Mesenchymal stem cell (in vitro differentiated cells and primary cell): Measurements from ENCODE around the gene TMEM123.

Experiments used
- DNase-seq: peaks from one replicate; pipeline ENCODE4 v3.0.0-alpha.2; 2013
- H2AFZ ChIP-seq: one replicate; pipeline ENCODE4 v1.6.1; 2013; ENCODE audit warnings: low read depth, mild to moderate bottlenecking, control low read depth, inconsistent platforms, low read length, moderate library complexity
- H2AK5ac ChIP-seq: 2 replicates; pipeline ENCODE4 v1.6.1; 2013; ENCODE audit warnings: low read length, moderate library complexity, mild to moderate bottlenecking, inconsistent platforms; ENCODE audit not compliant: severe bottlenecking
- H2BK120ac ChIP-seq: one replicate; pipeline ENCODE4 v1.6.1; 2013; ENCODE audit warnings: low read depth, mild to moderate bottlenecking, inconsistent platforms, low read length, moderate library complexity
- H2BK12ac ChIP-seq, 2 experiments: one replicate each; pipeline ENCODE4 v1.6.1; 2013; ENCODE audit warnings: inconsistent platforms in 2 of 2, low read length in 2 of 2, mild to moderate bottlenecking in 2 of 2, moderate library complexity in 2 of 2, control low read depth in 1 of 2
- H2BK15ac ChIP-seq: one replicate; pipeline ENCODE4 v1.6.1; 2013; ENCODE audit warnings: mild to moderate bottlenecking, low read depth, inconsistent platforms; ENCODE audit not compliant: poor library complexity, severe bottlenecking
- H2BK5ac ChIP-seq: 2 replicates; pipeline ENCODE4 v1.6.1; 2013; ENCODE audit warnings: low read depth, mild to moderate bottlenecking, low read length, control low read depth, inconsistent platforms; ENCODE audit not compliant: poor library complexity, severe bottlenecking
- H3K14ac ChIP-seq, 2 experiments: one replicate each; pipeline ENCODE4 v1.6.1; 2013; ENCODE audit warnings: inconsistent platforms in 2 of 2, low read length in 2 of 2, control low read depth in 1 of 2, mild to moderate bottlenecking in 1 of 2, moderate library complexity in 1 of 2
- H3K18ac ChIP-seq, 2 experiments: one replicate each; pipeline ENCODE4 v1.6.1; 2013; ENCODE audit warnings: inconsistent platforms in 2 of 2, low read length in 2 of 2, control low read depth in 1 of 2, low read depth in 1 of 2, mild to moderate bottlenecking in 1 of 2
- H3K23ac ChIP-seq, 2 experiments: one replicate each; pipeline ENCODE4 v1.6.1; 2013; ENCODE audit warnings: inconsistent platforms in 2 of 2, low read length in 2 of 2, mild to moderate bottlenecking in 2 of 2, moderate library complexity in 2 of 2, control low read depth in 1 of 2
- H3K27ac ChIP-seq: 2 replicates; pipeline ENCODE4 v1.5.1; 2013; ENCODE audit warnings: mild to moderate bottlenecking, moderate library complexity, low read length, control low read depth, inconsistent platforms; ENCODE audit not compliant: poor library complexity, severe bottlenecking
- H3K27me3 ChIP-seq, 2 experiments: 2 replicates each; pipeline versions ENCODE4 v1.6.1 to v1.7.0; 2013; ENCODE audit warnings: low read length in 2 of 2, mild to moderate bottlenecking in 2 of 2, moderate library complexity in 2 of 2, control low read depth in 1 of 2, inconsistent platforms in 1 of 2; ENCODE audit not compliant: control insufficient read depth in 1 of 2, insufficient read depth in 1 of 2
- H3K36me3 ChIP-seq, 2 experiments: 2 replicates each; pipeline versions ENCODE4 v1.6.1 to v1.7.0; 2013; ENCODE audit warnings: low read length in 2 of 2, control low read depth in 1 of 2, inconsistent platforms in 1 of 2, low read depth in 1 of 2, mild to moderate bottlenecking in 1 of 2; ENCODE audit not compliant: insufficient read depth in 2 of 2, control insufficient read depth in 1 of 2
- H3K4ac ChIP-seq, 2 experiments: one replicate each; pipeline ENCODE4 v1.6.1; 2013; ENCODE audit warnings: inconsistent platforms in 2 of 2, low read length in 2 of 2, mild to moderate bottlenecking in 2 of 2, moderate library complexity in 2 of 2, control low read depth in 1 of 2, low read depth in 1 of 2
- H3K4me1 ChIP-seq: 2 replicates; pipeline ENCODE4 v1.6.1; 2013; ENCODE audit warnings: low read depth, low read length, control low read depth; ENCODE audit not compliant: control insufficient read depth, insufficient read depth
- H3K4me2 ChIP-seq: 2 replicates; pipeline ENCODE4 v1.6.1; 2013; ENCODE audit warnings: low read length, mild to moderate bottlenecking, inconsistent platforms; ENCODE audit not compliant: poor library complexity, severe bottlenecking
- H3K4me3 ChIP-seq, 2 experiments: 2 replicates each; pipeline versions ENCODE4 v1.5.1 to v1.7.0; 2013; ENCODE audit warnings: low read length in 2 of 2, mild to moderate bottlenecking in 2 of 2, control low read depth in 1 of 2, low read depth in 1 of 2; ENCODE audit not compliant: insufficient read depth in 1 of 2
- H3K79me1 ChIP-seq: replicated peaks from 2 replicates; pipeline ENCODE4 v1.6.1; 2013; ENCODE audit warnings: mild to moderate bottlenecking, control low read depth, low read length, inconsistent platforms; ENCODE audit not compliant: poor library complexity, severe bottlenecking
- H3K9ac ChIP-seq: 2 replicates; pipeline ENCODE4 v1.7.0; 2013; ENCODE audit warnings: mild to moderate bottlenecking, low read length, moderate library complexity
- H3K9me3 ChIP-seq: 2 replicates; pipeline ENCODE4 v1.7.0; 2013; ENCODE audit warnings: mild to moderate bottlenecking, low read length; ENCODE audit not compliant: control insufficient read depth
- H4K8ac ChIP-seq: one replicate; pipeline ENCODE4 v1.6.1; 2013; ENCODE audit warnings: inconsistent platforms, mild to moderate bottlenecking, low read length, moderate library complexity
- H4K91ac ChIP-seq: one replicate; pipeline ENCODE4 v1.6.1; 2013; ENCODE audit warnings: mild to moderate bottlenecking, low read length, inconsistent platforms
- WGBS: methylation state at CpG from one replicate; pipeline ENCODE4 v1.1.7; 2013; ENCODE audit warnings: mixed read lengths; 5-methylcytosine and 5-hydroxymethylcytosine counted together

TMEM123 gene

GRCh38 chr11:102438311-102439062 lies 14.1 kb downstream of the TMEM123 start:
- Histone ChIP-seq H3K9ac (no peak overlapping the region), H3K18ac (peak overlapping the region in 1 of 2 experiments; percentile 73), H2AK5ac (no peak overlapping the region), H3K4ac (peak overlapping the region in 1 of 2 experiments; percentile 46), H3K4me1 (no peaks in the 10 kb centered on the region), H4K91ac (no peak overlapping the region), H3K27ac (no peak overlapping the region), H3K79me1 (peaks cover 14% of the 10 kb centered on the region), H3K23ac (no peak overlapping the region), H2BK15ac (no peak overlapping the region), H2AFZ (no peak overlapping the region), H3K4me2 (no peak overlapping the region), H3K4me3 (no peak overlapping the region), H3K36me3 (peaks cover 0 to 5% of the 10 kb centered on the region in 2 experiments), H2BK5ac (no peak overlapping the region), H2BK120ac (no peak overlapping the region), H3K14ac (no peak overlapping the region), H3K27me3 (no peaks in the 10 kb centered on the region), H4K8ac (peak overlapping the region; percentile 19), H3K9me3 (no peaks in the 10 kb centered on the region), H2BK12ac (peak overlapping the region in 1 of 2 experiments; percentile 71)
- no peak for DNase-seq
- WGBS = 77% methylated on average over 18 of the region's 18 CpGs

DNA sequence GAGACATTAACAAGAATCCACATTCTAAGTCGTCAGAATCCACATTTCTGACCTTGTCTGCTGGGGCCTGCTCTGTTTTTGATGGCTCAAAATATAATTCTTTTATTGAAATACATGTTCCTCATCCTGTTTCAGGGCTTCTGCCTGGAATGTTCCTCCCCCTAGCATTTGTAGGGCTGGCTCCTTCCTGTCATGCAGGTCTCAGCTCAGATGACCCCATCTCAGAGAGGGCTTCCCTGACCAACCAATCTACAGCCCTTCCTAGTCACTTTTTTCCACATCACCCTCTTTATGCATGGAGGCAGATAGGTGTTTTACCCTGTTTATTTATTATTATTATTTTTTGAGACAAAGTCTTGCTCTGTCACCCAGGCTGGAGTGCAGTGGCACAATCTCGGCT lies 14.8 kb downstream of the TMEM123 start:
- no peak overlapping the region for H2AK5ac ChIP-seq
- H3K23ac ChIP-seq = no peak overlapping the region
- no peak overlapping the region for H3K14ac ChIP-seq
- peaks cover 22% of the 10 kb centered on the region for H3K79me1 ChIP-seq
- H2BK5ac ChIP-seq = no peak overlapping the region
- H3K18ac ChIP-seq = no peak overlapping the region
- no peak for DNase-seq
- H3K27me3 ChIP-seq = no peaks in the 10 kb centered on the region
- H2BK15ac ChIP-seq = no peak overlapping the region
- no peak overlapping the region for H3K4me3 ChIP-seq
- no peaks in the 10 kb centered on the region for H3K9me3 ChIP-seq
- H2BK12ac ChIP-seq = no peak overlapping the region
- H4K91ac ChIP-seq = no peak overlapping the region
- 78% methylated on average over 2 of the region's 2 CpGs for WGBS
- no peaks in the 10 kb centered on the region for H3K4me1 ChIP-seq
- no peak overlapping the region for H2AFZ ChIP-seq
- H2BK120ac ChIP-seq = no peak overlapping the region
- H3K36me3 ChIP-seq = peaks cover 0 to 9% of the 10 kb centered on the region in 2 experiments
- H3K27ac ChIP-seq = no peak overlapping the region
- H4K8ac ChIP-seq = no peak overlapping the region
- H3K9ac ChIP-seq = no peak overlapping the region
- H3K4me2 ChIP-seq = no peak overlapping the region
- no peak overlapping the region for H3K4ac ChIP-seq

DNA sequence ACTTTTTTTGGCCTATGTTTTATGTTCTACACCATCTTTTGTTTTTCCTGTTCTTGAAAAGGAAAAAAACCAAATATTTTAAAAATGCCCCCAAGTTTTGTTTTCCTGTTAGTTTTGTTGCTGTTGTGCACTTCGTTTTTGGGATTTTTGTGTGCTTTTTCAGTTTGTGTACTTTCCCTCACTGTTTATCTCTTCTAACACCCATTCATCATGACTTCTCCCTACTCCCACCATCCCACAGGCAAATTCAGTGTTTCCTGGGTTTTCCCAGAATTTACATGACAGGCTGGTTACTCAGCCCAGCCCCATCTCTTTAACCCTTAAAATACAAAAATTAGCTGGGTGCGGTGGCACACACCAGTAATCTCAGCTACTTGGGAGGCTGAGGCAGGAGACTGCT lies 15.6 kb downstream of the TMEM123 start:
- peaks cover 0 to 12% of the 10 kb centered on the region in 2 experiments for H3K36me3 ChIP-seq
- H3K23ac ChIP-seq = no peak overlapping the region
- no peak overlapping the region for H3K18ac ChIP-seq
- no peak overlapping the region for H2AK5ac ChIP-seq
- DNase-seq = no peak
- H2BK5ac ChIP-seq = no peak overlapping the region
- peak overlapping the region; percentile 55 for H3K9ac ChIP-seq
- no peaks in the 10 kb centered on the region for H3K4me1 ChIP-seq
- H3K9me3 ChIP-seq = no peaks in the 10 kb centered on the region
- no peak overlapping the region for H3K4ac ChIP-seq
- H2AFZ ChIP-seq = no peak overlapping the region
- H2BK15ac ChIP-seq = no peak overlapping the region
- H2BK12ac ChIP-seq = no peak overlapping the region
- peak overlapping the region; percentile 49 for H2BK120ac ChIP-seq
- H3K27ac ChIP-seq = no peak overlapping the region
- H4K8ac ChIP-seq = no peak overlapping the region
- H3K27me3 ChIP-seq = no peaks in the 10 kb centered on the region
- WGBS = 59% methylated on average over 2 of the region's 2 CpGs
- peaks cover 28% of the 10 kb centered on the region for H3K79me1 ChIP-seq
- no peak overlapping the region for H3K4me2 ChIP-seq
- H3K14ac ChIP-seq = no peak overlapping the region
- H4K91ac ChIP-seq = no peak overlapping the region
- no peak overlapping the region for H3K4me3 ChIP-seq

- H2BK12ac ChIP-seq = no peak overlapping the region
- H3K18ac ChIP-seq = no peak overlapping the region
- H2AK5ac ChIP-seq = no peak overlapping the region
- H4K8ac ChIP-seq = no peak overlapping the region
- H3K27me3 ChIP-seq = no peaks in the 10 kb centered on the region
- no peak overlapping the region for H2BK15ac ChIP-seq
- H3K4me1 ChIP-seq = no peaks in the 10 kb centered on the region
- no peak overlapping the region for H2BK5ac ChIP-seq
- H3K79me1 ChIP-seq = peaks cover 32% of the 10 kb centered on the region
- no peak overlapping the region for H3K4ac ChIP-seq
- no peak overlapping the region for H3K23ac ChIP-seq
- 92% methylated on average over 2 of the region's 3 CpGs for WGBS
- H3K27ac ChIP-seq = no peak overlapping the region
- no peaks in the 10 kb centered on the region for H3K9me3 ChIP-seq
- no peak overlapping the region for H2AFZ ChIP-seq
- H3K4me3 ChIP-seq = no peak overlapping the region
- H3K14ac ChIP-seq = no peak overlapping the region
- DNase-seq = no peak
- peak overlapping the region; percentile 55 for H3K9ac ChIP-seq
- H3K4me2 ChIP-seq = no peak overlapping the region
- H4K91ac ChIP-seq = no peak overlapping the region
- no peak overlapping the region for H2BK120ac ChIP-seq
- H3K36me3 ChIP-seq = peaks cover 0 to 12% of the 10 kb centered on the region in 2 experiments
Observed at GRCh38 chr11:102436561-102436960, 16.0 kb downstream of the TMEM123 start.
